Stimulated activated CD8-positive, alpha-beta memory T cell treated with anti-CD3 and anti-CD28 coated beads, Interleukin-2, amount 100 ng/mL, for 1 hour (primary cell): ENCODE data around the gene AP1M1.
A peak's percentile ranks its signal among the peaks of the same experiment; 100 is the strongest.

ENCODE experiments used
- DNase-seq, 2 donors: peaks; one replicate each; pipeline ENCODE4 v3.0.0-alpha.2; 2020; ENCODE audit warnings: low read depth in 2 of 2

AP1M1 gene

GRCh38 chr19:16232127-16232526 is 34.4 kb downstream of the AP1M1 start:
- no peak for DNase-seq

GRCh38 chr19:16232568-16232967 is 34.9 kb downstream of the AP1M1 start:
- no peak for DNase-seq

GRCh38 chr19:16233081-16233776 is 35.5 kb downstream of the AP1M1 start:
- DNase-seq: no peak

GRCh38 chr19:16233836-16234551 is 36.3 kb downstream of the AP1M1 start:
- no peak for DNase-seq

- no peak for DNase-seq
Measured at GRCh38 chr19:16234552-16235445, 37.1 kb downstream of the AP1M1 start.

GRCh38 chr19:16235811-16236652 is 38.3 kb downstream of the AP1M1 start:
- DNase-seq: no peak

- DNase-seq: no peak
Measured at GRCh38 chr19:16244091-16244490, 46.4 kb downstream of the AP1M1 start.

- DNase-seq: peak; percentile 70 to 73
Measured at GRCh38 chr19:16247353-16248182, 49.9 kb downstream of the AP1M1 start.

- DNase-seq: no peak
Measured at GRCh38 chr19:16248380-16249023, 50.8 kb downstream of the AP1M1 start.

- no peak for DNase-seq
Measured at GRCh38 chr19:16249826-16250404, 52.2 kb downstream of the AP1M1 start.

GRCh38 chr19:16252459-16253205 is 54.9 kb downstream of the AP1M1 start:
- DNase-seq: no peak

- DNase-seq: no peak
Measured at GRCh38 chr19:16254851-16255408, 57.2 kb downstream of the AP1M1 start.

GRCh38 chr19:16257509-16258002 is 59.8 kb downstream of the AP1M1 start:
- no peak for DNase-seq

- no peak for DNase-seq
Measured at GRCh38 chr19:16258440-16258903, 60.8 kb downstream of the AP1M1 start.

GRCh38 chr19:16259385-16260159 is 61.9 kb downstream of the AP1M1 start:
- DNase-seq: no peak

- DNase-seq: no peak
Measured at GRCh38 chr19:16260160-16260811, 62.6 kb downstream of the AP1M1 start.

GRCh38 chr19:16260812-16261161 is 63.1 kb downstream of the AP1M1 start:
- DNase-seq: no peak
